HG03457 (cell line): ENCODE data around the gene SNTG2.

Experiments used
- ATAC-seq: cut with Tn5 transposase; IDR thresholded peaks from one replicate; pipeline ENCODE4 v1.9.1; 2021; ENCODE audit warnings: moderate number of reproducible peaks; ENCODE audit not compliant: unreplicated experiment

SNTG2 gene

DNA sequence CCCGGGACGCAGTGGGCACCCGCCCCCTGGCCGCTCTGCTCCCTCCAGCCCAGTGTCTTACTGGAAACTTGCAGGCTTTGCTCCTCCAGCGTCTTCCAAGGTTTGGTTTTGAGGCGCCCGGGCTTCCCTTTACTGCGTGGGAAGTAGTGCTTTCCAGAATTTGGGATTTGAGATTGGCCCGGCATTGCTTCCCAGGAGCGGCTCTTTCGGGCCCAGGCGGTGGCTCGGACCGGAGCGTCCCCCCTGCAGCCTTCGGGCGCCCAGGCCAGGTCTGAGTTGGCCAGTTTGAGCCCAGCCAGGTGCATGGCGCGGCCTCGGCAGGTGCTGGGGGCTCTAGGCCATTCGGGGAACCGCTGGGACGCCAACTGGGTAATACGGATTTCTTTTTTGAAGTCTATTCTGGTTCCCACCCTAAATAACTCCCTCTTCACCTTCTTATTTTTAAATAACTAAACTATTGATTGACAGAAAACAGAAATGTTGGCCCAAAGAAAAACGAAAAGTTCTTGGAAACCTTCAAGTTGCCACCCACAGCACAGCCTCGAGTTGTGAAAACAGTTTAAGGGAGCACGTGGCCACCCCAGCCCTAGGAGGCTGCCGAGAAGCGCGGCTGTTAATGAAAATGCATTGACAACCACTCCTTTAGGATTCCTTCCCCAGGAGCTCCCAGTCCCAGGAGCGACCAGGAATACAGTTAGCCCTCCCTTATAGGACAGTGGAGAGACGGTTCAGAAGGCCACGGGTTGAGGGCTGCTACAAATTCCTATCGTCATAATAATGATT is 766 bp downstream of the SNTG2 start:
- ATAC-seq, result no peak

GRCh38 chr2:953408-953807 is 2.8 kb downstream of the SNTG2 start:
- ATAC-seq, result no peak

DNA sequence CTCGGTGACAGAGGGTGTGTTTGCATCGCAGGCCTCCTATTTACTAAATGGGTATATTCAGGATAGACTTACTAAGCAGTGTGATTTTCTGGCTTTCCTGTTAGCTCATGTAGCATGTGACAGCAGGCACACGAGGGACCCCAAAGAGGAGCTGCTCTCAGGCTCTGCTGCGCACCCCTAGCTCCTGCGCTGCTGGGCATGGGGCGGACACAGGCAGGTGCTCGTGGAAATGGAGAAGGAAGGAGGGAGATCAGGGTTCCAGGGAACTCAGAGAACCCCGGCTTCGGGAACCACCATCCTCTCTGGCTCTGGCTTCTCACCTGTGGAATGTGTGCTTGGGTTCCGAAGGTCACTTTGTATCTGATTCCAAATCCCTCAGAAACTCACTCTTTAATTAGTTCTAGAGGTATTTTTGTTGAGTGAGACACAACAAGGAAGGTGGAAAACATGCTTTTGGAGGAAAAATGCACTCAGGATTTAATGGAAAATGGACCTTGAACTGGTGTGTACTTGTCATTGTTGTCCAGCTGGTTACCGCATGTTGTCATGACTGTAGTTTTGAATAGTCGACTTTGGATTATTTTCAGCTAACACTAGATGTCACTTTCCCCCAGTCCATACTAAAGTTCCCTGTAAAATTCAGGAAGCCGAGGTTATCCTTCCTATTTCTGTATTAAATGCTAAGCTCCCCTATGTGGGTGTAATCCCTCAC is 3.5 kb downstream of the SNTG2 start:
- ATAC-seq, result no peak

DNA sequence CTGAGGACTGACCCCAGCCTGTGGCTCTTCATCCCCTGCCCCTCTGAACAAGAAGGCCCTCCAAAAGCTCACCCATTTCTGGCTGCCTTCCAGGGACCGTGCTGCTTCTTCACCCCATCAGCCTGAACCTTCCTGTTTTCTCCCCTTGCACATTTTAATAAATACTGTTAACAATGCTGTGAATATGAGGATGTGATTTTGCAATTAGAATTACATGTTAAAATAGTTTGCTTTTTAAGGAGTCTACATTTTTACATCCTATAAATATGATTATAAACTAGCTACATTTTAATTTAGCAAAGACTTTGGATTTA is 4.0 kb downstream of the SNTG2 start:
- ATAC-seq, result no peak

GRCh38 chr2:955829-956731 is 5.4 kb downstream of the SNTG2 start:
- ATAC-seq, result no peak

DNA sequence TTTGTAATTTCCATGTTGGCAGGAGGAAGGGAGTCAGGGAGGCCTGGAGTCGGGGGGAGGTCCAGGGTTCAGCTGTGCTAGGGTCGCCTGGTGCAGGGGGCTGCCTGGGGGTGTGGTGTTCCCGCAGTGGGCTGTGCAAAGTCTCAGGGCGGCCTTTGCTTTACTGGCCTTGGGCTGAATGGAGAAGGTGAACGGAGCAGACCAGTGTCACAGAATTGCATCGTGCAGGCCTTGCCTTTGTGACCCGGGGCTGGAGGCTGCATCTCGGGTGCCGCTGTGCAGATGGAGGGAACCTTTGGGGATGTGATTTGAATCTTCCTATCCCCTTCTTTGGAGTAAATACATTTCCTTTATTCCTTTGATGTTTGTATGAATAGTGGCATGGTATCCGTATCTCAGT is 8.8 kb downstream of the SNTG2 start:
- ATAC-seq, result no peak

- no peak for ATAC-seq
These were observed 9.6 kb downstream of the SNTG2 start for GRCh38 chr2:960061-960736.

GRCh38 chr2:961786-962185 is 11.1 kb downstream of the SNTG2 start:
- no peak for ATAC-seq

DNA sequence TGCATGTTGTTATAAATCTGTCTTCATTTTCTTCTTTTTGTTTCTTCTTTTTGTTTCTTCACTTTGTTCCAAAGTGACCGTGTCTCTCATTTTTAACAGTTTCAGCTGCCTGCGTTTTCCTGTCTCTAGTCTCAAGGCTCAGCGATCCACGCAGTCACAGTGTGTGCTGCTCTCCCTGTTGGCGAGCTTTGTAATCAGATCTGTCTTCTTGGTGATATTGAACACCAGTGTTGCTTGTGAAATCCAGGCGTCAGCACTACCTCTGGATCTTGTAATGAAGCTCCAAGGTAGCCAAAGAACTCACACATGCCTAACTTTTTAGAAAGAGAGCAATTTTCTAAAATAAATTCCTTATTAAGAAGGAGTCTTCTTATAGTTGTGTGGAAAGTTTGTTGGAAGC is 13.2 kb downstream of the SNTG2 start:
- no peak for ATAC-seq

DNA sequence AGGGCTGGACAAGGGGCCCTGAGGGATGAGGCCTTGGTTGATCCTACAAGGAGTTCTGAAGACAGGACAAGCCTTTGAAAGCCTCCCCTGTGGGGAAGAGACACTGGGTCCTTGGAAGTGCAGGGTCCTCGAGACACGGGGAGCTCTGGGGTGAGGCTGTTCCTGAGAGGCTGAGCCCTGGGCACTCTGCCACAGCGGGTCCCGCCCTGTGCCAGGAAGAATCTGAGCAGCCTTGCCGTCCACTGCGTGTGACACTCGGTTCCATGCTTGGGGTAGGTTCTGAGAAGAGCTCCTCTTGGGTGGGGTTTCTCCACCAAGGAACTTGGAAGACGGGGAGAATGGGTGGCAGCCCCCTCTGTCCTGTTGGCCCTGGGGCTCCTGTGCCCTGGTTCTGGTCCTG is 13.9 kb downstream of the SNTG2 start:
- no peak for ATAC-seq

DNA sequence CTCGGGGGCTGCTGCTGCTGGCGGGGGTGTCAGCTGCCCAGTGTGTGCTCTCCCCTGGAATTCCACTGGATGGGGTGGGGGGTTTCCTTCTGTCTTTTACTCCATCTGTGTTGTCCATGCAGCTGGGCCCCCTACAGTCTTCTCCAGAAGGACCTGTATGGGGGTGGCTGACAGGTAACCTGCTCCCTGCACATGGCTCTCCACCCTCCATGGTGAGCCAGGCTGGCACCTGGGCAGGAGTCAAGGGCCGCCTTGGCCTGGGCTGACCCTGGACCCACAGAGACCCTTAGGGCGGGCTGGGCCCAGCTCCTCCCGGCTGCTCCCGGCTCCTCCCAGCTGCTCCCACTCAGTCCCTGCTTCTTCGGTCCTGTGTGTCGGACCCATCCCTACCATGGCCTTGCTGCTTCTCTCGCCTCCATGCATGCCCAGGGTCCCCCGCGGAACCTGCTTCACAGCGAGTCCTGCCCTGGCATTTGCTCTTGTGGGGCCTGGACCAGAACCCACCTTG is 15.0 kb downstream of the SNTG2 start:
- ATAC-seq, result no peak

DNA sequence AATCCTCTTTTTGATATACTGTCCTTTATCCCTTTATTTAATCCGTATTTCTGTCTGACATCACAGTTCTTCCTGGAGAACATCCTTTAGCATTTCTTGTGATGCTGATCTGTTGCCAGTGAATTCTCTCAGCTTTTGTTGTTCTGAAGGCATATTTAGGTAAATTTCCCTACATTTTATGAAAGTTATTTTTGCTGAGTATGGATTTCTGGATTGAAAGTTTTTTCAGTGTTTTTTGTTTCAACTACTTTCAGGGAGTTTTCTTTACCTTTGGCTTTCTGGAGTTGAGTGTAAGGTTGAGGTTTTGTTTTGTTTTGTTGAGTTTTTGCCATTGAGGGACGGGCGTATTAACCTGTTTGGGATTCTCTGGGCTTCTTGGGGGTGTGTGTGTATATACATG is 22.5 kb downstream of the SNTG2 start:
- ATAC-seq, result no peak

GRCh38 chr2:974054-974453 is 23.4 kb downstream of the SNTG2 start:
- ATAC-seq, result no peak

DNA sequence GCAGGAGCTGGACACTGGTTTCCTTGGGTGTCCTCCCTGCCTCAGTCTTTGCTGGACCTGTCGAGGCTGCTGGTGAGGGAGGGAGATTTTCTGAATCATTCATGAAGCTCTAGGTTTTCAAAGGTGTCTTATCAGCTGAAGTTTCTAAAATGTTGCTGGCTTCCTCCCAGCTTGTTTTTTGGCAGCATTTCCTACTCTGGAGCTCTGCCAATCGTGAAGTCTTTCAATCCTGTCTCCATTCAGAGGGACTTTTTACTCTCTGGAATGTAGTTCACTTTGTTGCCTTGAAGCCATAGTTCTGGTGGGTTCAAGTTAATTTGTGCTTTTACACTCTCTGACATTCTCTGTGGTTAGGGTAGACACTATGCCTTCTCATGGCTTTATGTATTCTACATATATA is 23.9 kb downstream of the SNTG2 start:
- no peak for ATAC-seq

GRCh38 chr2:975095-975494 is 24.4 kb downstream of the SNTG2 start:
- no peak for ATAC-seq

DNA sequence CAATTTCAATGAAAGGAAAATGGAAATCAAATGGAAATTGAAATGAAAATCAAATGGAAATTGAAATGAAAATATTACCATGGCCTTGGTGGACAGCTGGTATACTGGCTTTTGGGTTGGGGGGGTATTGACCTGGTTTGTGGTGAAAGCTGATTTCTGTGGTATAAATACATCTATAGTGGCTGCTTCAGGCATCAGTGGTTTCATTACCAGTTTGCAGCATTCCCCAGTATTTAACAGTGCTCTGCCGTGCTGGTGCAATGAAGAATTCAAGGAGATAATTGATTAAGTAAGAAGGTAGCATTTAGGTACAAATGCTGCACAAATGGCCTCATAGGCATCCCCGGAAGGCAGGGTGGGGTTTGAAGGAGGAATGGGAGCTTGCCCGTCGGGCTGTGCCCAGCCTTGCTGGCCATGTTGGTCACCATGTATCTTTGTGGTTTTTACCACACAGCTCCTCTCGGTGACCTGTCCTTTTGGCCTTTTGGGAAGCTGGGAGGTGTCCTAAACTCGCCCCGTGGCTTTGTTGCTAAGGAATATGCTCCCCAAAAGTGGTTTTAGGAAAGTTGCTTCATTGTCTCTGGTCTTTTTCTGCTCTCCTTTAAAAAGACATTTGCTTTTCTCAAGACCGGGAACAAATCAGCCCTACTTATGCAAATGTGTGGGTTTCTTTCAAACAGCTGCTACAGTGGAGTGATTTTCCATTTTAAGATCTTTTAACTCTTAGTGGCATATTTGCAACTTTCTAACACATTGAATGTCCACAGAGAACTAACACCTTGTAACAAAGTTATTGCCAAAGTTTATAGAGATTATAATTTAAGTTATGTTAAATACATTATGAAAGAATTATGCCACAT is 28.6 kb downstream of the SNTG2 start:
- no peak for ATAC-seq

DNA sequence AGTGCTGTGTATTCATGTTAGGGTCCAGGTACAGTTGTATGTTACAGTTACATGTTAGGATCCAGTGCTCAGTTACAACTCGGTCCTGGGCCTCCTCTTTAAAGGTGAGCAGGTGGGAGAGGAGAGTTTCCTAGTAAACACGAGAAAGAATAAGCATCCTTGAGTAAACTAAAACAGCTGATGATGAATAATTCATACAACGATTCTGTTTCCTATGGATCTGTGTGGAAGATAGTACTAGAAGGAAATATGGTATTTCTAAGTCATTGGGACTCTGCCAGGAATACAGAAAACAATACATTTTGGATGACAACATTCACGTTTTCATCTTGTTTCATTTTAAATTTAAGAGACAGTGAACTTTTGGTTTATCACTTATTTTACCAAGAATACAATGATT is 29.5 kb downstream of the SNTG2 start:
- ATAC-seq, result no peak

GRCh38 chr2:981258-981657 is 30.6 kb downstream of the SNTG2 start:
- ATAC-seq, result no peak

DNA sequence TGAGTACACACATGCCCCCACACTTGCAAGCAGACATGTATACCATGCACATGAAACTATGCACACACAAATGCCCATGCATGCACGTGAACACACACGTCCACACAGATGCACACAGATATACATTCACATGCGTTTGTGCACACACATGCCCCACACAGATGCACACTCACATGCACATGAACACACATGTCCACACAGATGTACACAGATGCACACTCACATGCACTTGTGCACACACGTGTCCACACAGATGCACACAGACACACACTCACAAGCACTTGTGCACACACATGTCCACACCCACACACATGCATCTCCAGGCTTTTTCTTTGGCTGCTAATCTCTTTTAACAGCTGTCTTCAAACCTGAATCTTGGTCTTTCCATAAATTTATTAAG is 31.1 kb downstream of the SNTG2 start:
- no peak for ATAC-seq

DNA sequence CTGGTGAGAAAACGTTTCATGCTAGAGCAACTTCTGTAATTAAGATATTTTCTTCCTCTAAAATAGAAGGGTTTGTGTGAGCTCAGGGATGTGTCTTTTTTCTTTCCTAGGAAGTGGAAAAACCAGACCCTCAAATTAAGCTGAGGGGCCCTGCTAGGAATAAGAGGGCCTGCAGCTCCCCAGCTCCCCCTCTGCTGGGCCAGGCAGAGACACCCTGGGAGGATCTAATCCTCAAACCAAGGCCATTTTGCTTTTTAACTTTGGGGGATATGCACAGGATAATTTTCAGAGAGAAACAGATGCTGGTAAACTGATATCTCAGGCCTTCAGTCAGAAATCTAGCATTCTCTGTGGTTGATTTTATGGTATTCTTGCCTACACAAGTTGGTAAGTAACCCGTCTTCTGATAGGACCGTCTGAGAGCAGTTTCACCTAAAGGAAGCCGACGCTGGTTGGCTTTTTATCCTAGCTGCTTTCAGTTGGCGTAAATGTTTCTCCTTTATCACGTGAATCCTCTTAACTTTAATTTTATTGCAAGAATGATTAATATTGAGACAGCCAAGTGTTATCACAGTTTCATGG is 34.8 kb downstream of the SNTG2 start:
- ATAC-seq, result no peak
